Panc1 (cell line): ENCODE data around the gene SULT6B1. TPM values are rescaled to one million over a fixed set of nuclear protein-coding genes. Genes with fewer than 3 reads are reported as not detected.
"Not testable (repeated sequence)": the region's sequence is repeated elsewhere in the genome, so short reads cannot be mapped to it uniquely, and the experiment has no call there.

ENCODE experiments used
- ATAC-seq: fragments of 200-7000 bp; cut with Tn5 transposase; 2 replicates; pipeline ENCODE4 v1.9.1; 2020; ENCODE audit warnings: mild to moderate bottlenecking, moderate library complexity
- BruUV-seq: library from RNA; stranded (reverse); fragments of 400-500 nt; replicated peaks from 2 replicates; lab custom pipeline; 2021; lab: Mats Ljungman, UMichigan
- CTCF ChIA-PET: fragments of 300-600 bp; sonication (Branson Sonifier 250); formaldehyde crosslinking; loops from one replicate; lab custom pipeline; 2022; ENCODE audit warnings: antibody characterized with exemption; lab: Charles Lee
- POLR2A ChIA-PET: fragments of 300-600 bp; sonication (Branson Sonifier 250); formaldehyde crosslinking; loops from one replicate; lab custom pipeline; 2022; ENCODE audit warnings: antibody characterized with exemption; lab: Charles Lee
- DNase-seq: peaks from one replicate; pipeline ENCODE4 v3.0.0-alpha.2; 2010; ENCODE audit warnings: low read depth, low spot score
- H3K27ac ChIP-seq: 2 replicates; pipeline ENCODE4 v1.5.1; 2011; ENCODE audit warnings: mild to moderate bottlenecking, low read length, inconsistent platforms
- H3K27me3 ChIP-seq: fragments of 200-500 bp; sonication (Bioruptor generic); 2 replicates; pipeline ENCODE4 v1.6.0; 2014; ENCODE audit warnings: low read length, inconsistent platforms; ENCODE audit not compliant: control insufficient read depth, insufficient read depth
- H3K36me3 ChIP-seq: fragments of 200-500 bp; sonication (Bioruptor generic); 2 replicates; pipeline ENCODE4 v1.5.1; 2014; ENCODE audit warnings: inconsistent platforms, mild to moderate bottlenecking, low read length, moderate library complexity; ENCODE audit not compliant: control insufficient read depth, insufficient read depth
- H3K4me1 ChIP-seq: 2 replicates; pipeline ENCODE4 v1.5.1; 2011; ENCODE audit warnings: inconsistent platforms, mild to moderate bottlenecking, low read length, moderate library complexity; ENCODE audit not compliant: control insufficient read depth, insufficient read depth
- H3K4me3 ChIP-seq, 2 experiments: 2 replicates each; pipeline ENCODE4 v1.5.1; 2011 to 2012; ENCODE audit warnings: low read depth in 2 of 2, low read length in 2 of 2, mild to moderate bottlenecking in 2 of 2, inconsistent platforms in 1 of 2, moderate library complexity in 1 of 2
- H3K9me3 ChIP-seq: fragments of 200-500 bp; sonication (Bioruptor generic); 2 replicates; pipeline ENCODE4 v1.5.1; 2014; ENCODE audit warnings: low read depth, mild to moderate bottlenecking, inconsistent platforms, low read length, moderate library complexity; ENCODE audit not compliant: control insufficient read depth, insufficient read depth
- CTCF ChIP-seq: fragments of 450-650 bp; IDR thresholded peaks from 2 replicates; pipeline ENCODE4 v1.5.1; 2017; ENCODE audit warnings: mild to moderate bottlenecking
- POLR2AphosphoS5 ChIP-seq: IDR thresholded peaks from 2 replicates; pipeline ENCODE4 v1.6.1; 2012; ENCODE audit warnings: mild to moderate bottlenecking, low read depth, low read length, moderate library complexity
- REST ChIP-seq, 2 experiments: IDR thresholded peaks; 2 replicates each; pipeline ENCODE4 v1.6.1; 2011 to 2012; ENCODE audit warnings: low read depth in 2 of 2, control low read depth in 1 of 2, low read length in 1 of 2, mild to moderate bottlenecking in 1 of 2, moderate library complexity in 1 of 2; ENCODE audit not compliant: insufficient read depth in 1 of 2
- SIN3A ChIP-seq: IDR thresholded peaks from 2 replicates; pipeline ENCODE4 v1.6.1; 2012; ENCODE audit warnings: low read depth, mild to moderate bottlenecking, low read length, moderate library complexity, borderline replicate concordance; ENCODE audit not compliant: insufficient read depth
- TCF7L2 ChIP-seq: IDR thresholded peaks from 2 replicates; pipeline ENCODE4 v1.6.1; 2011; ENCODE audit warnings: mild to moderate bottlenecking, low read depth, low read length, inconsistent platforms
- in situ Hi-C: cut with HindIII; loops from 2 replicates; pipeline ENCODE4 v1.10.0; 2016; ENCODE audit warnings: low sequenced_read_pairs, low pct_unique_long_range_greater_than_20kb
- intact Hi-C: fragments of 100-400 bp; cut with micrococcal nuclease; formaldehyde crosslinking; loops from one replicate; pipeline ENCODE4 v1.10.0; 2022; ENCODE audit not compliant: unreplicated experiment
- total RNA-seq: library from RNA; stranded (reverse); gene quantifications from one replicate; pipeline ENCODE4 v1.2.1, GENCODE V29; 2021; ENCODE audit not compliant: unreplicated experiment

SULT6B1 gene
- total RNA-seq, 1 experiment from 2014 or later = not detected

- intact Hi-C loops (no loop called here), in situ Hi-C loops (no loop called here)
- ChIA-PET CTCF (no interaction called here), POLR2A (no interaction called here)
- H3K4me1 ChIP-seq = no peaks in the 10 kb centered on the region
- ATAC-seq (no peak; the same call in 1 of the 2 replicates), DNase-seq (no peak)
- H3K36me3 ChIP-seq = peaks cover 42% of the 10 kb centered on the region
- TF ChIP-seq SIN3A = no peak
- TF ChIP-seq CTCF = no peak
- TF ChIP-seq REST (IDR thresholded peaks at IDR 0.05; ENCODE audit: insufficient read depth in 1 of 2, low read depth in 2 of 2, low read length in 1 of 2) = no peak
- no peak for TF ChIP-seq POLR2AphosphoS5
- TF ChIP-seq TCF7L2 = no peak
- H3K9me3 ChIP-seq = peaks cover 11% of the 10 kb centered on the region; the same call in 1 of the 2 replicates
- no peak overlapping the region for H3K4me3 ChIP-seq
- H3K27me3 ChIP-seq = no peaks in the 10 kb centered on the region
- no peak overlapping the region for H3K27ac ChIP-seq
- BruUV-seq = no TSS peak
Measured at GRCh38 chr2:37205689-37206341, 17.3 kb upstream of the SULT6B1 start.

- CTCF ChIA-PET, BruUV-seq, H3K27me3 ChIP-seq, POLR2A ChIA-PET, DNase-seq, ATAC-seq, H3K4me3 ChIP-seq, intact Hi-C loops, H3K27ac ChIP-seq, H3K4me1 ChIP-seq, in situ Hi-C loops: not testable (repeated sequence)
- Histone ChIP-seq H3K36me3 (peaks cover 36% of the 10 kb centered on the region), H3K9me3 (peaks cover 11% of the 10 kb centered on the region; the same call in 1 of the 2 replicates)
Measured at GRCh38 chr2:37205071-37205661, 16.7 kb upstream of the SULT6B1 start.

- TF ChIP-seq POLR2AphosphoS5 = no peak
- TF ChIP-seq TCF7L2 = no peak
- TF ChIP-seq SIN3A = no peak
- no peak for TF ChIP-seq REST (IDR thresholded peaks at IDR 0.05; ENCODE audit: insufficient read depth in 1 of 2, low read depth in 2 of 2, low read length in 1 of 2)
- no peak for TF ChIP-seq CTCF
- intact Hi-C loops (no loop called here), in situ Hi-C loops (no loop called here)
- no peaks in the 10 kb centered on the region for H3K4me1 ChIP-seq
- H3K9me3 ChIP-seq = peaks cover 11% of the 10 kb centered on the region; the same call in 1 of the 2 replicates
- H3K36me3 ChIP-seq = peaks cover 33% of the 10 kb centered on the region
- no peaks in the 10 kb centered on the region for H3K27me3 ChIP-seq
- DNase-seq (no peak), ATAC-seq (no peak)
- BruUV-seq = no TSS peak
- ChIA-PET CTCF (no interaction called here), POLR2A (no interaction called here)
- H3K4me3 ChIP-seq = no peak overlapping the region
- no peak overlapping the region for H3K27ac ChIP-seq
Measured at GRCh38 chr2:37203708-37204107, 15.2 kb upstream of the SULT6B1 start.
